Colonic mucosa (tissue), 4 donors: ENCODE data around the gene GARS1. TPM values are rescaled to one million over a fixed set of nuclear protein-coding genes. Genes with fewer than 3 reads are reported as not detected.

ENCODE experiments used
- DNase-seq: peaks from one replicate; pipeline ENCODE4 v3.0.0-alpha.2; 2020
- H3K27ac ChIP-seq: fragments of 200-600 bp; one replicate; pipeline ENCODE4 v1.8.0; 2021
- H3K27me3 ChIP-seq: fragments of 200-600 bp; one replicate; pipeline ENCODE4 v1.8.0; 2021
- H3K36me3 ChIP-seq: fragments of 200-600 bp; one replicate; pipeline ENCODE4 v1.8.0; 2021
- H3K4me1 ChIP-seq: fragments of 200-600 bp; one replicate; pipeline ENCODE4 v1.8.0; 2021; ENCODE audit warnings: mild to moderate bottlenecking
- H3K4me3 ChIP-seq: fragments of 200-600 bp; one replicate; pipeline ENCODE4 v1.8.0; 2021
- H3K9ac ChIP-seq, 2 donors: one replicate each; pipeline ENCODE4 v1.7.0; 2013; ENCODE audit warnings: control low read depth in 2 of 2, low read depth in 2 of 2, low read length in 2 of 2
- H3K9me3 ChIP-seq: fragments of 200-600 bp; one replicate; pipeline ENCODE4 v1.8.0; 2021
- CTCF ChIP-seq: fragments of 200-600 bp; IDR thresholded peaks from one replicate; pipeline ENCODE4 v1.8.0; 2022; ENCODE audit warnings: antibody characterized with exemption, mild to moderate bottlenecking
- intact Hi-C: fragments of 100-400 bp; cut with DNase I; formaldehyde crosslinking; loops from one replicate; pipeline ENCODE4 v1.14.1; 2022
- total RNA-seq, 2 donors: library from RNA; stranded (reverse); fragmentation: NEBNext Ultra II Directional in 1 of 2; extraction: Animal tissue kit (Norgen Biotek cat#: 25700) in 1 of 2; gene quantifications; one replicate each; pipeline ENCODE4 v1.2.1, GENCODE V29; 2021
- donor health status: healthy.
- donor health status: DM: no; HTN: no; CAD: no.
- donor health status: DM: no; HTN: no; CAD: no.

The GARS1 gene
- total RNA-seq, 2 donors from 2014 or later: 90.9 to 144 TPM

GRCh38 chr7:30596014-30596641 is 1.4 kb downstream of the GARS1 start:
- H3K9ac ChIP-seq: peak overlapping the region; percentile 96 to 98
- peaks cover 6% of the 10 kb centered on the region for H3K4me1 ChIP-seq
- intact Hi-C loops: no loop called here
- H3K36me3 ChIP-seq: no peaks in the 10 kb centered on the region
- no peak for TF ChIP-seq CTCF
- H3K27me3 ChIP-seq: no peaks in the 10 kb centered on the region
- DNase-seq: peak; percentile 51
- H3K4me3 ChIP-seq: peak overlapping the region; percentile 81
- no peaks in the 10 kb centered on the region for H3K9me3 ChIP-seq
- peak overlapping the region; percentile 88 for H3K27ac ChIP-seq

- peak overlapping the region; percentile 81 for H3K4me3 ChIP-seq
- peak overlapping the region in 1 of 2 donors; percentile 96 for H3K9ac ChIP-seq
- no peaks in the 10 kb centered on the region for H3K9me3 ChIP-seq
- no peak for TF ChIP-seq CTCF
- H3K27ac ChIP-seq: no peak overlapping the region
- H3K27me3 ChIP-seq: no peaks in the 10 kb centered on the region
- H3K36me3 ChIP-seq: no peaks in the 10 kb centered on the region
- intact Hi-C loops: no loop called here
- H3K4me1 ChIP-seq: peaks cover 6% of the 10 kb centered on the region
- DNase-seq: no peak
Measured at GRCh38 chr7:30596721-30597120, 2.0 kb downstream of the GARS1 start.

GRCh38 chr7:30598121-30598876 is 3.6 kb downstream of the GARS1 start:
- Histone ChIP-seq H3K4me3 (no peak overlapping the region), H3K36me3 (no peaks in the 10 kb centered on the region), H3K27ac (no peak overlapping the region), H3K9me3 (no peaks in the 10 kb centered on the region), H3K9ac (no peak overlapping the region), H3K4me1 (peaks cover 6% of the 10 kb centered on the region), H3K27me3 (no peaks in the 10 kb centered on the region)
- intact Hi-C loops: no loop called here
- DNase-seq: no peak
- TF ChIP-seq CTCF: no peak

- no peaks in the 10 kb centered on the region for H3K9me3 ChIP-seq
- no peak for TF ChIP-seq CTCF
- no peaks in the 10 kb centered on the region for H3K4me1 ChIP-seq
- H3K4me3 ChIP-seq: no peak overlapping the region
- intact Hi-C loops: no loop called here
- no peak for DNase-seq
- no peaks in the 10 kb centered on the region for H3K27me3 ChIP-seq
- no peak overlapping the region for H3K27ac ChIP-seq
- H3K9ac ChIP-seq: no peak overlapping the region
- H3K36me3 ChIP-seq: no peaks in the 10 kb centered on the region
Measured at GRCh38 chr7:30604901-30605300, 10.2 kb downstream of the GARS1 start.

GRCh38 chr7:30605832-30606231 is 11.2 kb downstream of the GARS1 start:
- H3K9ac ChIP-seq: no peak overlapping the region
- H3K27ac ChIP-seq: no peak overlapping the region
- H3K4me3 ChIP-seq: no peak overlapping the region
- DNase-seq: no peak
- H3K4me1 ChIP-seq: no peaks in the 10 kb centered on the region
- H3K9me3 ChIP-seq: no peaks in the 10 kb centered on the region
- no peaks in the 10 kb centered on the region for H3K36me3 ChIP-seq
- H3K27me3 ChIP-seq: no peaks in the 10 kb centered on the region
- no peak for TF ChIP-seq CTCF
- intact Hi-C loops: no loop called here
